Measurements from ENCODE around the gene NUP133.

DNA sequence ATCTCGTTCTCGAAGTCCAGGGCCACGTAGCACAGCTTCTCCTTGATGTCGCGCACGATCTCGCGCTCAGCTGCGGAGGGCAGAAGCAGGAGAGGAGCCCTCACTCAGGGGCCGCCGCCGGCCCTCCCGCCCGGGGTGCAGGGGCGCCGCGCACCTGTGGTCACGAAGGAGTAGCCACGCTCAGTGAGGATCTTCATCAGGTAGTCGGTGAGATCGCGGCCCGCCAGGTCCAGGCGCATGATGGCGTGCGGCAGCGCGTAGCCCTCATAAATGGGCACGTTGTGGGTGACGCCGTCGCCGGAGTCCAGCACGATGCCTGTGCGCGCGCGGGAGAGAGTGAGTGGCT lies 76.1 kb downstream of the NUP133 start:
- TF ChIP-seq, protein P1, sequence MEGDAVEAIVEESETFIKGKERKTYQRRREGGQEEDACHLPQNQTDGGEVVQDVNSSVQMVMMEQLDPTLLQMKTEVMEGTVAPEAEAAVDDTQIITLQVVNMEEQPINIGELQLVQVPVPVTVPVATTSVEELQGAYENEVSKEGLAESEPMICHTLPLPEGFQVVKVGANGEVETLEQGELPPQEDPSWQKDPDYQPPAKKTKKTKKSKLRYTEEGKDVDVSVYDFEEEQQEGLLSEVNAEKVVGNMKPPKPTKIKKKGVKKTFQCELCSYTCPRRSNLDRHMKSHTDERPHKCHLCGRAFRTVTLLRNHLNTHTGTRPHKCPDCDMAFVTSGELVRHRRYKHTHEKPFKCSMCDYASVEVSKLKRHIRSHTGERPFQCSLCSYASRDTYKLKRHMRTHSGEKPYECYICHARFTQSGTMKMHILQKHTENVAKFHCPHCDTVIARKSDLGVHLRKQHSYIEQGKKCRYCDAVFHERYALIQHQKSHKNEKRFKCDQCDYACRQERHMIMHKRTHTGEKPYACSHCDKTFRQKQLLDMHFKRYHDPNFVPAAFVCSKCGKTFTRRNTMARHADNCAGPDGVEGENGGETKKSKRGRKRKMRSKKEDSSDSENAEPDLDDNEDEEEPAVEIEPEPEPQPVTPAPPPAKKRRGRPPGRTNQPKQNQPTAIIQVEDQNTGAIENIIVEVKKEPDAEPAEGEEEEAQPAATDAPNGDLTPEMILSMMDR (IDR thresholded peaks at IDR 0.05) = no peak
- TF ChIP-seq POLR2A (IDR thresholded peaks at IDR 0.05) = no peak
